Measurements from ENCODE around the gene GSTCD. TPM values are rescaled to one million over a fixed set of nuclear protein-coding genes. Genes with fewer than 3 reads are reported as not detected.
"Not testable (repeated sequence)": the region's sequence is repeated elsewhere in the genome, so short reads cannot be mapped to it uniquely, and the experiment has no call there.

The GSTCD gene
- total RNA-seq, 5 donors from 2014 or later (not counting 1 experiment from before 2014, with no cell fraction given), result 5.1 to 7.5 (median 5.2) TPM

GRCh38 chr4:105840426-105841174, 132.0 kb downstream of the GSTCD start:
- no peaks in the 10 kb centered on the region for H3K36me3 ChIP-seq (ENCODE audit: control insufficient read depth in 2 of 2, extremely low read depth in 1 of 2, insufficient read depth in 1 of 2, low read length in 1 of 2)
- H3K27me3 ChIP-seq (replicated peaks in 1 of 2; ENCODE audit: control insufficient read depth in 2 of 2, extremely low read depth in 1 of 2, insufficient read depth in 2 of 2, low read length in 1 of 2), result no peaks in the 10 kb centered on the region
- WGBS (ENCODE audit: insufficient coverage), result 93% methylated on average over 2 of the region's 5 CpGs
- Mint-ChIP-seq H3K36me3 (peaks cover 58% of the 10 kb centered on the region), H3K4me3 (no peak overlapping the region), H3K4me1 (no peaks in the 10 kb centered on the region), H3K9me3 (peaks cover 0 to 3% (median 0%) of the 10 kb centered on the region in 3 donors), H3K27ac (no peak overlapping the region), H3K27me3 (no peaks in the 10 kb centered on the region)
- no peak overlapping the region for H3K27ac ChIP-seq (ENCODE audit: low read length)
- POLR2A ChIA-PET, result no interaction called here
- DNase-seq (no peak), ATAC-seq (replicated peaks in 1 of 4) (no peak)
- CTCF ChIA-PET, result no interaction called here
- no peaks in the 10 kb centered on the region for H3K9me3 ChIP-seq
- no peaks in the 10 kb centered on the region for H3K4me1 ChIP-seq (ENCODE audit: control insufficient read depth in 1 of 2, extremely low read depth in 1 of 2, insufficient read depth in 2 of 2, low read length in 2 of 2)
- no peak overlapping the region for H3K4me3 ChIP-seq (ENCODE audit: control insufficient read depth in 1 of 2, extremely low read depth in 1 of 2, low read length in 1 of 2)

- Histone ChIP-seq H3K9me3 (no peaks in the 10 kb centered on the region), H3K4me3 (ENCODE audit: control insufficient read depth in 1 of 2, extremely low read depth in 1 of 2, low read length in 1 of 2) (no peak overlapping the region), H3K36me3 (ENCODE audit: control insufficient read depth in 2 of 2, extremely low read depth in 1 of 2, insufficient read depth in 1 of 2, low read length in 1 of 2) (no peaks in the 10 kb centered on the region), H3K4me1 (ENCODE audit: control insufficient read depth in 1 of 2, extremely low read depth in 1 of 2, insufficient read depth in 2 of 2, low read length in 2 of 2) (no peaks in the 10 kb centered on the region), H3K27ac (ENCODE audit: low read length) (no peak overlapping the region), H3K27me3 (replicated peaks in 1 of 2; ENCODE audit: control insufficient read depth in 2 of 2, extremely low read depth in 1 of 2, insufficient read depth in 2 of 2, low read length in 1 of 2) (no peaks in the 10 kb centered on the region)
- no CpG with 5 or more reads among the region's 2 CpGs for WGBS (ENCODE audit: insufficient coverage)
- ChIA-PET CTCF (no interaction called here), POLR2A (no interaction called here)
- DNase-seq, result no peak
- Mint-ChIP-seq H3K9me3 (no peaks in the 10 kb centered on the region), H3K4me3 (no peak overlapping the region), H3K4me1 (no peaks in the 10 kb centered on the region), H3K27ac (no peak overlapping the region), H3K36me3 (peaks cover 40% of the 10 kb centered on the region), H3K27me3 (no peaks in the 10 kb centered on the region)
- no peak for ATAC-seq (replicated peaks in 1 of 4)
Measured at GRCh38 chr4:105843941-105844340, 135.4 kb downstream of the GSTCD start.

- no peak overlapping the region for H3K4me3 Mint-ChIP-seq
- no peaks in the 10 kb centered on the region for H3K27me3 Mint-ChIP-seq
- H3K9me3 Mint-ChIP-seq, result no peaks in the 10 kb centered on the region
Measured at GRCh38 chr4:105845559-105845958, 137.0 kb downstream of the GSTCD start.

GRCh38 chr4:105848359-105848758, 139.8 kb downstream of the GSTCD start:
- DNase-seq; H3K27me3 Mint-ChIP-seq; H3K9me3 ChIP-seq; H3K27ac Mint-ChIP-seq; H3K36me3 ChIP-seq (ENCODE audit: control insufficient read depth in 2 of 2, extremely low read depth in 1 of 2, insufficient read depth in 1 of 2, low read length in 1 of 2); CTCF ChIA-PET; H3K4me1 ChIP-seq (ENCODE audit: control insufficient read depth in 1 of 2, extremely low read depth in 1 of 2, insufficient read depth in 2 of 2, low read length in 2 of 2); ATAC-seq (replicated peaks in 1 of 4); H3K4me3 Mint-ChIP-seq; H3K27me3 ChIP-seq (replicated peaks in 1 of 2; ENCODE audit: control insufficient read depth in 2 of 2, extremely low read depth in 1 of 2, insufficient read depth in 2 of 2, low read length in 1 of 2); POLR2A ChIA-PET; H3K4me3 ChIP-seq (ENCODE audit: control insufficient read depth in 1 of 2, extremely low read depth in 1 of 2, low read length in 1 of 2); H3K27ac ChIP-seq (ENCODE audit: low read length); H3K4me1 Mint-ChIP-seq: not testable (repeated sequence)
- peaks cover 27% of the 10 kb centered on the region for H3K36me3 Mint-ChIP-seq
- peaks cover 0 to 11% (median 5%) of the 10 kb centered on the region in 3 donors for H3K9me3 Mint-ChIP-seq
- no CpG with 5 or more reads among the region's 6 CpGs for WGBS (ENCODE audit: insufficient coverage)

More at GRCh38 chr4:105845559-105845958, 137.0 kb downstream of the GSTCD start:
- no peaks in the 10 kb centered on the region for H3K36me3 ChIP-seq (ENCODE audit: control insufficient read depth in 2 of 2, extremely low read depth in 1 of 2, insufficient read depth in 1 of 2, low read length in 1 of 2)
- H3K27me3 ChIP-seq (replicated peaks in 1 of 2; ENCODE audit: control insufficient read depth in 2 of 2, extremely low read depth in 1 of 2, insufficient read depth in 2 of 2, low read length in 1 of 2), result no peaks in the 10 kb centered on the region
- ChIA-PET POLR2A (no interaction called here), CTCF (no interaction called here)
- no CpG with 5 or more reads among the region's 3 CpGs for WGBS (ENCODE audit: insufficient coverage)
- no peak overlapping the region for H3K4me3 ChIP-seq (ENCODE audit: control insufficient read depth in 1 of 2, extremely low read depth in 1 of 2, low read length in 1 of 2)
- no peaks in the 10 kb centered on the region for H3K4me1 ChIP-seq (ENCODE audit: control insufficient read depth in 1 of 2, extremely low read depth in 1 of 2, insufficient read depth in 2 of 2, low read length in 2 of 2)
- Mint-ChIP-seq H3K36me3 (peaks cover 30% of the 10 kb centered on the region), H3K4me1 (no peaks in the 10 kb centered on the region), H3K27ac (no peak overlapping the region)
- H3K27ac ChIP-seq (ENCODE audit: low read length), result no peak overlapping the region
- DNase-seq (no peak), ATAC-seq (replicated peaks in 1 of 4) (no peak)
- no peaks in the 10 kb centered on the region for H3K9me3 ChIP-seq

GRCh38 chr4:105851196-105851595, 142.6 kb downstream of the GSTCD start:
- ATAC-seq (replicated peaks in 1 of 4), result no peak
- H3K36me3 ChIP-seq (ENCODE audit: control insufficient read depth in 2 of 2, extremely low read depth in 1 of 2, insufficient read depth in 1 of 2, low read length in 1 of 2), result no peaks in the 10 kb centered on the region
- no peaks in the 10 kb centered on the region for H3K27me3 ChIP-seq (replicated peaks in 1 of 2; ENCODE audit: control insufficient read depth in 2 of 2, extremely low read depth in 1 of 2, insufficient read depth in 2 of 2, low read length in 1 of 2)
- no CpG with 5 or more reads among the region's 3 CpGs for WGBS (ENCODE audit: insufficient coverage)
- DNase-seq, result no peak
- H3K27ac ChIP-seq (ENCODE audit: low read length), result no peak overlapping the region
- H3K9me3 ChIP-seq, result no peaks in the 10 kb centered on the region
- POLR2A ChIA-PET, result no interaction called here
- no peak overlapping the region for H3K4me3 Mint-ChIP-seq
- CTCF ChIA-PET, result no interaction called here
- H3K4me3 ChIP-seq (ENCODE audit: control insufficient read depth in 1 of 2, extremely low read depth in 1 of 2, low read length in 1 of 2), result no peak overlapping the region
- H3K9me3 Mint-ChIP-seq, result peaks cover 6 to 32% (median 21%) of the 10 kb centered on the region in 3 donors
- no peaks in the 10 kb centered on the region for H3K27me3 Mint-ChIP-seq
- peaks cover 27% of the 10 kb centered on the region for H3K36me3 Mint-ChIP-seq
- no peaks in the 10 kb centered on the region for H3K4me1 Mint-ChIP-seq
- no peak overlapping the region for H3K27ac Mint-ChIP-seq
- H3K4me1 ChIP-seq (ENCODE audit: control insufficient read depth in 1 of 2, extremely low read depth in 1 of 2, insufficient read depth in 2 of 2, low read length in 2 of 2), result no peaks in the 10 kb centered on the region

- H3K9me3 ChIP-seq; DNase-seq; H3K27ac ChIP-seq (ENCODE audit: low read length); H3K4me1 ChIP-seq (ENCODE audit: control insufficient read depth in 1 of 2, extremely low read depth in 1 of 2, insufficient read depth in 2 of 2, low read length in 2 of 2); POLR2A ChIA-PET; H3K36me3 ChIP-seq (ENCODE audit: control insufficient read depth in 2 of 2, extremely low read depth in 1 of 2, insufficient read depth in 1 of 2, low read length in 1 of 2); H3K4me3 ChIP-seq (ENCODE audit: control insufficient read depth in 1 of 2, extremely low read depth in 1 of 2, low read length in 1 of 2); CTCF ChIA-PET; ATAC-seq (replicated peaks in 1 of 4); H3K4me1 Mint-ChIP-seq; H3K27me3 ChIP-seq (replicated peaks in 1 of 2; ENCODE audit: control insufficient read depth in 2 of 2, extremely low read depth in 1 of 2, insufficient read depth in 2 of 2, low read length in 1 of 2); H3K4me3 Mint-ChIP-seq; H3K27ac Mint-ChIP-seq; H3K27me3 Mint-ChIP-seq: not testable (repeated sequence)
- peaks cover 8 to 38% (median 26%) of the 10 kb centered on the region in 3 donors for H3K9me3 Mint-ChIP-seq
- no CpG with 5 or more reads among the region's 2 CpGs for WGBS (ENCODE audit: insufficient coverage)
- H3K36me3 Mint-ChIP-seq, result peaks cover 33% of the 10 kb centered on the region
Measured at GRCh38 chr4:105852230-105852629, 143.6 kb downstream of the GSTCD start.
